ENCODE results near the gene EDC4.

- TF ChIP-seq JARID2 (CRISPR knock-in tag; IDR thresholded peaks at IDR 0.05; ENCODE audit: insufficient replicate concordance) (no peak), RFX1 (IDR thresholded peaks at IDR 0.05) (no peak), ZNF44 (CRISPR knock-in tag; IDR thresholded peaks at IDR 0.05) (no peak), EP300 (IDR thresholded peaks at IDR 0.05; ENCODE audit: low read depth in 2 of 2, low read length in 2 of 2) (no peak), EP300 (CRISPR knock-in tag; IDR thresholded peaks at IDR 0.05; ENCODE audit: borderline replicate concordance) (no peak), ZSCAN5A (CRISPR knock-in tag; IDR thresholded peaks at IDR 0.05; ENCODE audit: borderline replicate concordance) (no peak), ZFP41 (CRISPR knock-in tag; IDR thresholded peaks at IDR 0.05; ENCODE audit: borderline replicate concordance) (no peak), PAX8 (CRISPR knock-in tag; IDR thresholded peaks at IDR 0.05; ENCODE audit: borderline replicate concordance) (no peak), SNAI1 (CRISPR knock-in tag; IDR thresholded peaks at IDR 0.05; ENCODE audit: borderline replicate concordance) (no peak), ZNF282 (IDR thresholded peaks at IDR 0.05; ENCODE audit: partially characterized antibody) (no peak), HCFC1 (IDR thresholded peaks at IDR 0.05; ENCODE audit: low read depth, low read length) (no peak), POLR2A (IDR thresholded peaks at IDR 0.05; ENCODE audit: insufficient read depth in 1 of 2, low read depth in 2 of 2, low read length in 2 of 2) (no peak), ZNF17 (CRISPR knock-in tag; IDR thresholded peaks at IDR 0.05) (no peak), EZH2 (conservative IDR thresholded peaks at IDR 0.05; ENCODE audit: low read depth, low read length) (no peak)
- TF ChIP-seq, protein P1, sequence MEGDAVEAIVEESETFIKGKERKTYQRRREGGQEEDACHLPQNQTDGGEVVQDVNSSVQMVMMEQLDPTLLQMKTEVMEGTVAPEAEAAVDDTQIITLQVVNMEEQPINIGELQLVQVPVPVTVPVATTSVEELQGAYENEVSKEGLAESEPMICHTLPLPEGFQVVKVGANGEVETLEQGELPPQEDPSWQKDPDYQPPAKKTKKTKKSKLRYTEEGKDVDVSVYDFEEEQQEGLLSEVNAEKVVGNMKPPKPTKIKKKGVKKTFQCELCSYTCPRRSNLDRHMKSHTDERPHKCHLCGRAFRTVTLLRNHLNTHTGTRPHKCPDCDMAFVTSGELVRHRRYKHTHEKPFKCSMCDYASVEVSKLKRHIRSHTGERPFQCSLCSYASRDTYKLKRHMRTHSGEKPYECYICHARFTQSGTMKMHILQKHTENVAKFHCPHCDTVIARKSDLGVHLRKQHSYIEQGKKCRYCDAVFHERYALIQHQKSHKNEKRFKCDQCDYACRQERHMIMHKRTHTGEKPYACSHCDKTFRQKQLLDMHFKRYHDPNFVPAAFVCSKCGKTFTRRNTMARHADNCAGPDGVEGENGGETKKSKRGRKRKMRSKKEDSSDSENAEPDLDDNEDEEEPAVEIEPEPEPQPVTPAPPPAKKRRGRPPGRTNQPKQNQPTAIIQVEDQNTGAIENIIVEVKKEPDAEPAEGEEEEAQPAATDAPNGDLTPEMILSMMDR (CRISPR knock-in tag; IDR thresholded peaks at IDR 0.05): no peak
These were observed 28.4 kb upstream of the EDC4 start for GRCh38 chr16:67844497-67844896.
